ENCODE results near the gene NFATC2IP.
"Not testable (repeated sequence)": the region's sequence is repeated elsewhere in the genome, so short reads cannot be mapped to it uniquely, and the experiment has no call there.

Gene NFATC2IP

DNA sequence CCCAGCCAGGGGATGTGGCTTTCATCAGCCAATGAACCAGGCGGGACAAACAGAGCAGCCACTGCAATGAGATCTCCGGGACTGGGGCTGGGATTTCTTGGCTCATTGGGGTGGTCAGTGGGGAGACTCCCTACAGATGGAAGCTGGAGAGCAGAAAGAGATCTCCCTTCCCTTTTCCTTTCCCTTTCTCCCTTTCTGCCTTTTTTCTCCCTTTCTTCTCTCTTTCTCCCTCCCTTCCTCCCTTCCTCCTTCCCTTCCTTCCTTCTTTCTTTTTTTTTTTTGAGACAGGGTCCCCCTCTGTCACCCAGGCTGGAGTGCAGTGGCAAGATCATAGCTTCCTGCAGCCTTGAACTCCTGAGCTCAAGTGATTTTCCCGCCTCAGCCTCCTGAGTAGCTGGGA, 48.1 kb downstream of the NFATC2IP start:
- no peak for DNase-seq (ENCODE audit: low spot score)

DNA sequence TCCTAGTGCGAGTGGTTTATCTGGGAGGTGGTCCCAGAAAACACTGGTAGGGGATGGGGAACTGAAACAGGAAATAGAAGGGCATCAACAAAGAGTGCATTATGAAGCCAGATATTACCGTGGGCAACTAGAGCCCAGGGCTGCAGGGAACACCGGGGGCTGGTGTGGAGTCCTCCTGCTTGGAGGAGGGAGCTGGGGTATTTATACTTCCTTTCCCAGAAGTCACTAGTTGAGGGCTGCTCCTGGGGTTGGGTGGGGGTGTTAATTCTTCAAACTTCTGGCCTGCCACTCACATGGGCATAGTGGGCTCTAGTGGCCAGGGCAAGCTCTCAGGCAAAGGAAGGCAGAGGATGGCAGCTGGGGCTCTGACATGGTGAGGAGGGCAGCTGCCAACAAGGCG, 48.8 kb downstream of the NFATC2IP start:
- no peak for DNase-seq (ENCODE audit: low spot score)

DNA sequence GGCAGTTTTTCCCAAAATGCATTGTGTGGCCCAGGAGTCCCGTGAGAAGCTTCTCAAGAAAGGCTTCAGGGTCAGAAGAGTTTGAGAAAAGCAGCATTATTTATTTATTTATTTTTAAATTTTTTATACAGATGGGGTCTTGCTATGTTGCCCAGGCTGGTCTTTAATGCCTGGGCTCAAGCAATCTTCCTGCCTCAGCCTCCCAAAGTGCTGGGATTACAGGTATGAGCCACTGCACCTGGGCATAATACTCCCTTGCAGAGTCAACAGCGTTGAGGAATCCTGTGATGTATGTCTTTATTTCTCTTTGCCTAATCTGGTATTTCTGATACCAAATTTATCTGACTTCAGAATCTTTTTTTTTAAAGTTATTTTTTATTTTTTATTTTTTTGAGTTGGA, 49.3 kb downstream of the NFATC2IP start:
- no peak for DNase-seq (ENCODE audit: low spot score)

DNA sequence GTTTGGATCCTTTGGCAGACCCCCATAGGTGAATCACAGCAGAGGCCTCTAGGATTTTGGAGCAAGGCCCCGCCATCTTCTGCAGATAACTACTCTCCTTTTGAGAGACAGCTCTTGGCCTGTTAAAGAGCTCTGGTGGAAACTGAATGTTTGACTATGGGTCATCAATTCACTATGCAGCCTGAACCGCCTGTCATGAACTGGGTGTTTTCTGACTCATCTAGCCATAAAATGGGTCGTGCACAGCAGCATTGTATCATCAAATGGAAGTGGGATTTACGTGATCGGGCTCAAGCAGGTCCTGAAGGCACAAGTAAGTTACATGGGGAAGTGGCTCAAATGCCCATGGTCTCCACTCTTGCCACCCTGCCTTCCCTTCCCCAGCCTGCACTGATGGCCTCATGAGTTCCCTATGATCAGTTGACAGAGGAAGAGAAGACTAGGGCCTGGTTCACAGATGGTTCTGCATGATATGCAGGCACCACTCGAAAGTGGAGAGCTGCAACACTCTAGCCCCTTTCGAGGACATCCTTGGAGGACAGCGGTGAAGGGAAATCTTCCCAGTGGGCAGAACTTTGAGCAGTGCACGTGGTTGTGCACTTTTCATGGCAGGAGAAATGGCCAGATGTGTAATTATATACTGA, 53.9 kb downstream of the NFATC2IP start:
- not testable (repeated sequence) for DNase-seq (ENCODE audit: low spot score)

DNA sequence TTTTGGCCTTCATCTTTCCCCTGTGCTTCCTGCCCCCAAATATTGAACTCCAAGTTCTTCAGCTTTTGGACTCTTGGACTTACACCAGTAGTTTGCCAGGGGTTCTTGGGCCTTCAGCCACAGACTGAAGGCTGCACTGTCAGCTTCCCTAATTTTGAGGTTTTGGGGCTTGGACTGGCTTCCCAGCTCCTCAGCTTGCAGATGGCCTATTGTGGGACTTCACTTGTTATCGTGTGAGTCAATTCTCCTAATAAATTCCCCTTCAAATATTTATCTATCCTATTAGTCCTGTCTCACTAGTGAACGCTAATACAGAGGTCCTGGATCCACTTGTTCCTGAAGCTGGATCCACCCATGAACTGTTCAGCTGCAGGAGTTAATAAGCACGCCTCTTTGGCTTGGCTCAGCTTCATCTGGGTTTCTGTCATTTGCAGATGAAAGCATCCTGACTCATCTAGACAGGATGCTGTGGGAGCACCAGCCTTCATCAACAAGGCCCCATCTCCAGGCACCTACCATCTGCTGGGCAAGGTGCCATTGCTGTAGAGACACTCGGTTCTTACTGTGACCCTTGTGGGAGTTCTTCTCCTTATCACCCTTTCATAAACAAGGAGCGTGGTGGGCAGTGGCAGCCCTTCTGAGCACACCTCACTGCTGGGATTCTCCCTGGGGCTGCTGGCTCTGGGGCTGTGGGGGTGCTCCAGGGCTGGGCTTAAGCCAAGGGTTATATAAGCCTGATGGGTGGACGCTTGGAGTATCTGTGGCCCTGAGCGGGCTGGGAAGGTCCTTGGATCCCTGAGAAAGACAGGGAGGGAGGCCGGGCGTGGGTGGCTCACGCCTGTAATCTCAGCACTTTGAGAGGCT, 57.2 kb downstream of the NFATC2IP start:
- no peak for DNase-seq (ENCODE audit: low spot score)

DNA sequence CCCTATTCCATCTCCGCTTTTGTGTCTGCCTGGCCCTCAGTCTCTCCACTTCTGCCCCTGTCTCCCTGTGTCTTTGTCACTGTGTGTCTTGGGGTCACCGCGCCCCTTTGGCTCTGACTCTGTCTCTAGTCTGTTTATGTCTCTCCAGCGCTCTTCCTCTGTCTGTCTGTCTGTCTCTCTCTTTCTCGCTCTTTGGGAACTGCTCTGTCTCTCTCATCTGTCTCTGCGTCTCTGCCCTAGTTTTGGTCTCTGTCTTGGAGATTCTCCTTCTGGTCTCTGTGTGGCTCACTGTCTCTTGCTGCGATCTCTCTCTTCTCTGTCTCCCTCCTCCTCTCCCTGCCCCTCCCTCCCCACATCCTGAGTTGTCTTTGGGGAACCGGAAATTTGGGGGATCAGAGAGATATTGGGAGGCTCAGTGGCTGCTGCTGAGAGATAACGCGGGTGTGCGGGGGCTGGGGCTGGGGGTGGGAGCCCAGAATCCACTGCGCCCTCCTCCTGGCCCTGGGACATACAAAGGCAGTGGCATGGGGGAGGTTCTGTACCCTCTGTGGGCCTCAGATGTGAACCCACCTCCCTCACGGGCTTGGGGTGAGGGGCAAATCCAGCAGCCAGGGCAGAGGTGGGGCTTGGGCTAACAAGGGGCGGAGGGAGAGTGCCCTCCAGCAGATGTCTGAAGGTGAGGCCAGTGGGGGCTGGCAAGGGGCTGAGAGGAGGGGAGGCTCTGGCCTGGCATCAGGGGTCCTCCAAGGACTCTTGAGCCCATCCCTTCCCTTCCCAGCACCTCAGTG, 58.5 kb downstream of the NFATC2IP start:
- no peak for DNase-seq (ENCODE audit: low spot score)

DNA sequence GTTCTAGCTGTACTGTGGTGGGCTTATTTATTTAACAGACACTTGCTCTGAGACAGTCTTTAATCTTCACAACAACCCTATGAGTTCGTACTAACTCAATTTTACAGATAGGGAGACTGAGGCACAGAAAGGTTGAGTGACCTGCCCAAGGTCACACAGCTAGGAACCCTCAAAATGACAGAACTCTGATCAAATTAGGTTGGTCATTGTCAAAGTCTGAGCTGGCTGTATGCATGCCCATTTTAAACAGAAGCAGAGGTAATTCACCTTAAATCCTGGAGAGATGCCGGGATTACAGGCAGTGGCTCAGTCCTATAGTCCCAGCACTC, 59.1 kb downstream of the NFATC2IP start:
- DNase-seq (ENCODE audit: low spot score) = no peak

DNA sequence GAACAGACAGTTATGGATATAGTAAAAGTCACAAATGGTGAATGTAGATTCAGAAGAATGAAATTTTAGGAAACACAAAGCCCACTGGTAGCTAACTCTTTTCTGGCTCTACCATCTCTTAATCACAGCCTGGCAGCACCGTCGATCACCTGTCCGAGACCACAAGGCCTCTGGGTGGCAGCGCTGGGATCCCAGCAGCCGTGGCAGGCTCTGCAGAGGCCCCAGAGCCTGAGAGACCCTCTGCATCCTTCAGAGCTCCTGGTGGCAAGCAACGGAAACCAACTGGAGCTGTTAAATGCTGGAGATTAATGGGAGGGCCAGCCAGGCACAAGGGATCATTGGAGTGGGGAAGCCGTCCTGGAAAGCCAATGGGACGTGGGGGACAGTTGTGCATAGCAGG, 60.4 kb downstream of the NFATC2IP start:
- DNase-seq (ENCODE audit: low spot score) = no peak

DNA sequence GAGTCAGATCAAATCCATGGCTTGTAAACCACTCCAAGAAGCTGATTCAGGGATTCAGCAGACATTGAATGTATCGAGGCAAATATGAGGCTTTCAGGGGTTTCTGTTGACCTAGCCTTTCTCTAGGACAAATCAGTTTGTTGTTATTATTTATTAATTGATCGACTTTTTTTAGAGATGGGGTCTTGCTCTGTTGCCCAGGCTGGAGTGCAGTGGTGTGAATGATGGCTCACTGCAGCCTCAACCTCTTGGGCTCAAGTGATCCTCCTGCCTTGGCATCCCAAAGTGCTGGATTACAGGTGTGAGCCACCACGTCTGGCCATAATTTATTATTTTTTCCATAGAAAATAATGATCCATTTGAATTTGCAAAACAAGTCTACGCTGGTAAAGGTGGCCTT, 61.1 kb downstream of the NFATC2IP start:
- DNase-seq (ENCODE audit: low spot score) = no peak

DNA sequence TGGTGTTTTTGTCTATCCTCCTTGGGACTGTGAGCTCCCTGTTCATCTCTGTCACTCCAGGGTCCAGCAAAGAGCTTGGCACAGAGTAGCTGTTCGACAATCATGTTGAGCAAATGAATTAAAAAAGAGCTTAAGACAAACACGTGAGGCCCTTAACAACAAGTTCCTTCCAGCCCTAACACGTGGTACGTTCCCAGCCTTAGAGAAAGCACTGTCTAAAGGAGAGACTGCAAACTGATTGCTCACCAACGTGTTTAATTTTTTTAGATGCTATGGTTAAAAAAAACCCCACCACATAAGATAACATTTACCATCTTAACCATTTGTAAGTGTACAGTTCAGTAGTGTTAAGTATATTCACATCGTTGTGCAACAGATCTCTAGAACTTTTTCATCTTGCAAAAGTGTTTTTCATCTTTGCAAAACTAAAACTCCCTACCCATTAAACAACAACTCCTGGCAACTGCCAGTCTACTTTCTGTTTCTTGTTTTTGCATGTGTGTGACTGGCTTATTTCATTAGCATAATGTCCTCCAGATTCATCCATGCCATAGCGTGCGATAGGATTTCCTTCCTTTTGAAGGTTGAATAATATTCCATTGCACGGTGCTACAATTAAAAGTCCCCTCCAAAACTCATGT, 62.3 kb downstream of the NFATC2IP start:
- no peak for DNase-seq (ENCODE audit: low spot score)

DNA sequence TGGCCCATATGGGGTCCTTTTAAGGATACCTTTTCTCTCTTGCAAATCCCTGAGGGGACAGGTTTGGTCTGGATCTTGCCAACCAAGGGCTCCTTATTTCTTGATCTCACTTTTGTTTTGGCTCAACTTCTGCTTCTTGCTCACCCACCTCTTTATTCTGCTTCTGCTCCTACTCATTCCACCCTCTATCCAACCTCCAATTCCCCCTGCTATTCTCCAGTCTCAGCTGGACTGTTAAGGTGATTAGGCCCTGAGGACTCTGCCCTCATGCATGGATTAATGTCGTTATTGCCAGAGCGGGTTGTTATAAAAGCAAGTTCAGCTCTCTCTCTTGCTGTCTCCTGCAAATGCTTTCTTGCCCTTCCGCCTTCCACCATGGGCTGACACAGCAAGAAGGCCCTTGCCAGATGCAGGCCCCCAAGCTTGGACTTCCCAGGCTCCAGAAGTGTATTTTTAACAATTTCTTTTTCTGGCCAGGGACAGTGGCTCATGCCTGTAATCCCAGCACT, 63.9 kb downstream of the NFATC2IP start:
- no peak for DNase-seq (ENCODE audit: low spot score)

Data from D341Med (cell line).